ENCODE data around the gene FPGS.

DNA sequence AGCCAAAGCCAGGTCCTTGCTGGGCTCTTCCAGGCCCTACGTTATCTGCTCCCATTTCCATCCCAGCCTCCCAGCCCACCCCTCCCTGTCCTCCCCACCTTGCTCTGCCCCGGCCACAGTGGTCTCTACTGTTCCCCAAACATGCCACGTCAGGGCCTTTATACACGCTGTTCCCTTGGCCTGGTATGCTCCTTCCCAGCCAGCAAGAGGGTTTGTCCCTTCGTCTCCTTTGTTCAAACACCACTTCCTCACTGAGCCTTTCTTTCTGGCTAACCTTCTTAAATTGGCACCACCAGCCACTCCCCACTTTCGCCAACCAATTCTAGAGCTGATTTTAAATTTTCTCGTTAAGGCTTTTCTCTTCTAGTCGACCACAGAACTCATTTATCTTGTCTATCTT lies 34.0 kb upstream of the FPGS start:
- TF ChIP-seq, protein P1, sequence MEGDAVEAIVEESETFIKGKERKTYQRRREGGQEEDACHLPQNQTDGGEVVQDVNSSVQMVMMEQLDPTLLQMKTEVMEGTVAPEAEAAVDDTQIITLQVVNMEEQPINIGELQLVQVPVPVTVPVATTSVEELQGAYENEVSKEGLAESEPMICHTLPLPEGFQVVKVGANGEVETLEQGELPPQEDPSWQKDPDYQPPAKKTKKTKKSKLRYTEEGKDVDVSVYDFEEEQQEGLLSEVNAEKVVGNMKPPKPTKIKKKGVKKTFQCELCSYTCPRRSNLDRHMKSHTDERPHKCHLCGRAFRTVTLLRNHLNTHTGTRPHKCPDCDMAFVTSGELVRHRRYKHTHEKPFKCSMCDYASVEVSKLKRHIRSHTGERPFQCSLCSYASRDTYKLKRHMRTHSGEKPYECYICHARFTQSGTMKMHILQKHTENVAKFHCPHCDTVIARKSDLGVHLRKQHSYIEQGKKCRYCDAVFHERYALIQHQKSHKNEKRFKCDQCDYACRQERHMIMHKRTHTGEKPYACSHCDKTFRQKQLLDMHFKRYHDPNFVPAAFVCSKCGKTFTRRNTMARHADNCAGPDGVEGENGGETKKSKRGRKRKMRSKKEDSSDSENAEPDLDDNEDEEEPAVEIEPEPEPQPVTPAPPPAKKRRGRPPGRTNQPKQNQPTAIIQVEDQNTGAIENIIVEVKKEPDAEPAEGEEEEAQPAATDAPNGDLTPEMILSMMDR (IDR thresholded peaks at IDR 0.05; ENCODE audit: low read depth, low read length, missing input control): no peak
- no peak for TF ChIP-seq TAF1 (conservative IDR thresholded peaks at IDR 0.05)
- TF ChIP-seq, protein P2, sequence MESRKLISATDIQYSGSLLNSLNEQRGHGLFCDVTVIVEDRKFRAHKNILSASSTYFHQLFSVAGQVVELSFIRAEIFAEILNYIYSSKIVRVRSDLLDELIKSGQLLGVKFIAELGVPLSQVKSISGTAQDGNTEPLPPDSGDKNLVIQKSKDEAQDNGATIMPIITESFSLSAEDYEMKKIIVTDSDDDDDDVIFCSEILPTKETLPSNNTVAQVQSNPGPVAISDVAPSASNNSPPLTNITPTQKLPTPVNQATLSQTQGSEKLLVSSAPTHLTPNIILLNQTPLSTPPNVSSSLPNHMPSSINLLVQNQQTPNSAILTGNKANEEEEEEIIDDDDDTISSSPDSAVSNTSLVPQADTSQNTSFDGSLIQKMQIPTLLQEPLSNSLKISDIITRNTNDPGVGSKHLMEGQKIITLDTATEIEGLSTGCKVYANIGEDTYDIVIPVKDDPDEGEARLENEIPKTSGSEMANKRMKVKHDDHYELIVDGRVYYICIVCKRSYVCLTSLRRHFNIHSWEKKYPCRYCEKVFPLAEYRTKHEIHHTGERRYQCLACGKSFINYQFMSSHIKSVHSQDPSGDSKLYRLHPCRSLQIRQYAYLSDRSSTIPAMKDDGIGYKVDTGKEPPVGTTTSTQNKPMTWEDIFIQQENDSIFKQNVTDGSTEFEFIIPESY (IDR thresholded peaks at IDR 0.05): no peak
- TF ChIP-seq, protein P3, sequence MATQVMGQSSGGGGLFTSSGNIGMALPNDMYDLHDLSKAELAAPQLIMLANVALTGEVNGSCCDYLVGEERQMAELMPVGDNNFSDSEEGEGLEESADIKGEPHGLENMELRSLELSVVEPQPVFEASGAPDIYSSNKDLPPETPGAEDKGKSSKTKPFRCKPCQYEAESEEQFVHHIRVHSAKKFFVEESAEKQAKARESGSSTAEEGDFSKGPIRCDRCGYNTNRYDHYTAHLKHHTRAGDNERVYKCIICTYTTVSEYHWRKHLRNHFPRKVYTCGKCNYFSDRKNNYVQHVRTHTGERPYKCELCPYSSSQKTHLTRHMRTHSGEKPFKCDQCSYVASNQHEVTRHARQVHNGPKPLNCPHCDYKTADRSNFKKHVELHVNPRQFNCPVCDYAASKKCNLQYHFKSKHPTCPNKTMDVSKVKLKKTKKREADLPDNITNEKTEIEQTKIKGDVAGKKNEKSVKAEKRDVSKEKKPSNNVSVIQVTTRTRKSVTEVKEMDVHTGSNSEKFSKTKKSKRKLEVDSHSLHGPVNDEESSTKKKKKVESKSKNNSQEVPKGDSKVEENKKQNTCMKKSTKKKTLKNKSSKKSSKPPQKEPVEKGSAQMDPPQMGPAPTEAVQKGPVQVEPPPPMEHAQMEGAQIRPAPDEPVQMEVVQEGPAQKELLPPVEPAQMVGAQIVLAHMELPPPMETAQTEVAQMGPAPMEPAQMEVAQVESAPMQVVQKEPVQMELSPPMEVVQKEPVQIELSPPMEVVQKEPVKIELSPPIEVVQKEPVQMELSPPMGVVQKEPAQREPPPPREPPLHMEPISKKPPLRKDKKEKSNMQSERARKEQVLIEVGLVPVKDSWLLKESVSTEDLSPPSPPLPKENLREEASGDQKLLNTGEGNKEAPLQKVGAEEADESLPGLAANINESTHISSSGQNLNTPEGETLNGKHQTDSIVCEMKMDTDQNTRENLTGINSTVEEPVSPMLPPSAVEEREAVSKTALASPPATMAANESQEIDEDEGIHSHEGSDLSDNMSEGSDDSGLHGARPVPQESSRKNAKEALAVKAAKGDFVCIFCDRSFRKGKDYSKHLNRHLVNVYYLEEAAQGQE (IDR thresholded peaks at IDR 0.05): no peak

All from liver (tissue), 3 donors.